CD4-positive, alpha-beta T cell (primary cell): ENCODE measurements around the gene ZNF584. TPM values are rescaled to one million over a fixed set of nuclear protein-coding genes. Genes with fewer than 3 reads are reported as not detected.

ENCODE experiments used
- ATAC-seq: fragments of 200-7000 bp; cut with Tn5 transposase; one replicate; pipeline ENCODE4 v1.10.0; 2022; ENCODE audit warnings: mild to moderate bottlenecking; ENCODE audit not compliant: poor library complexity
- CTCF ChIA-PET: fragments of 350-600 bp; sonication (Branson Sonifier 250); formaldehyde crosslinking; loops from one replicate; lab custom pipeline; 2021; ENCODE audit warnings: antibody characterized with exemption, inconsistent platforms; lab: Charles Lee
- POLR2A ChIA-PET: fragments of 350-600 bp; sonication (Branson Sonifier 250); formaldehyde crosslinking; loops from one replicate; lab custom pipeline; 2021; ENCODE audit warnings: antibody characterized with exemption, inconsistent platforms; lab: Charles Lee
- DNase-seq, 14 experiments: peaks; one replicate each; pipeline ENCODE4 v3.0.0-alpha.2; 2013 to 2020; ENCODE audit warnings: mixed read lengths in 2 of 14
- H3K27ac ChIP-seq, 2 donors: one replicate each; pipeline versions ENCODE4 v1.5.1 to v1.7.0; 2013; ENCODE audit warnings: low read length in 2 of 2, low read depth in 1 of 2, mild to moderate bottlenecking in 1 of 2
- H3K27me3 ChIP-seq, 2 experiments: 1 replicate in 1 of 2; 2 replicates in 1 of 2; pipeline versions ENCODE4 v1.6.1 to v1.7.0; 2013; ENCODE audit warnings: low read length in 2 of 2, control low read depth in 1 of 2, mild to moderate bottlenecking in 1 of 2, moderate library complexity in 1 of 2; ENCODE audit not compliant: insufficient read depth in 2 of 2, control insufficient read depth in 1 of 2
- H3K36me3 ChIP-seq: one replicate; pipeline ENCODE4 v1.6.1; 2013; ENCODE audit warnings: low read length, control low read depth; ENCODE audit not compliant: insufficient read depth
- H3K4me1 ChIP-seq: one replicate; pipeline ENCODE4 v1.6.1; 2013; ENCODE audit warnings: low read length, control low read depth; ENCODE audit not compliant: insufficient read depth
- H3K4me3 ChIP-seq: one replicate; pipeline ENCODE4 v1.5.1; 2013; ENCODE audit warnings: mild to moderate bottlenecking, low read length, moderate library complexity
- H3K9me3 ChIP-seq, 2 experiments: 1 replicate in 1 of 2; 2 replicates in 1 of 2; pipeline versions ENCODE4 v1.6.1 to v1.7.0; 2013; ENCODE audit warnings: low read length in 2 of 2, mild to moderate bottlenecking in 2 of 2, control low read depth in 1 of 2, moderate library complexity in 1 of 2; ENCODE audit not compliant: control insufficient read depth in 1 of 2, insufficient read depth in 1 of 2
- H3K27ac Mint-ChIP-seq: one replicate; pipeline ENCODE4 v1.8.0; 2020; ENCODE audit warnings: mixed read lengths
- H3K27me3 Mint-ChIP-seq: one replicate; pipeline ENCODE4 v1.8.0; 2021; ENCODE audit warnings: mixed read lengths
- H3K36me3 Mint-ChIP-seq: one replicate; pipeline ENCODE4 v1.8.0; 2021; ENCODE audit warnings: low read depth, mixed read lengths
- H3K4me1 Mint-ChIP-seq: one replicate; pipeline ENCODE4 v1.8.0; 2021; ENCODE audit warnings: low read depth, mixed read lengths
- H3K4me3 Mint-ChIP-seq: one replicate; pipeline ENCODE4 v1.8.0; 2020; ENCODE audit warnings: mild to moderate bottlenecking, mixed read lengths
- H3K9me3 Mint-ChIP-seq: one replicate; pipeline ENCODE4 v1.8.0; 2020; ENCODE audit warnings: mixed read lengths
- CTCF ChIP-seq: fragments of 200-600 bp; IDR thresholded peaks from one replicate; pipeline ENCODE4 v1.8.0; 2022; ENCODE audit warnings: antibody characterized with exemption, mild to moderate bottlenecking
- intact Hi-C, 2 experiments: fragments of 100-400 bp; cut with DNase I in 1 of 2; cut with micrococcal nuclease in 1 of 2; formaldehyde crosslinking; loops; one replicate each; pipeline versions ENCODE4 v1.15.1 to v1.9.0; 2023 to 2025; cut with DNase I, micrococcal nuclease
- total RNA-seq, 174 experiments: library from RNA in 2 of 174; stranded (reverse) in 2 of 174; gene quantifications; one replicate each; pipeline ENCODE4 v1.2.3 and lab custom pipeline; 2021 to 2026

Gene ZNF584
- total RNA-seq, 2 experiments from 2014 or later: 1.7 to 1.8 TPM

GRCh38 chr19:58398087-58398486, 10.4 kb upstream of the ZNF584 start:
- H3K9me3 Mint-ChIP-seq: no peaks in the 10 kb centered on the region
- peaks cover 32% of the 10 kb centered on the region for H3K36me3 Mint-ChIP-seq
- CTCF ChIA-PET: no interaction called here
- H3K9me3 ChIP-seq: peaks cover 0 to 9% of the 10 kb centered on the region in 2 experiments
- no peak for ATAC-seq
- H3K27ac Mint-ChIP-seq: no peak overlapping the region
- peaks cover 16 to 21% of the 10 kb centered on the region in 2 experiments for H3K27me3 ChIP-seq
- no peak for DNase-seq
- TF ChIP-seq CTCF: no peak
- H3K4me3 Mint-ChIP-seq: no peak overlapping the region
- H3K36me3 ChIP-seq: peaks cover 20% of the 10 kb centered on the region
- POLR2A ChIA-PET: no interaction called here
- no peak overlapping the region for H3K27ac ChIP-seq
- peaks cover 9% of the 10 kb centered on the region for H3K4me1 Mint-ChIP-seq
- peaks cover 24% of the 10 kb centered on the region for H3K4me1 ChIP-seq
- no peak overlapping the region for H3K4me3 ChIP-seq
- intact Hi-C loops: no loop called here
- H3K27me3 Mint-ChIP-seq: peaks cover 29% of the 10 kb centered on the region

- TF ChIP-seq CTCF: no peak
- Mint-ChIP-seq H3K4me3 (no peak overlapping the region), H3K27ac (no peak overlapping the region), H3K9me3 (no peaks in the 10 kb centered on the region), H3K36me3 (peaks cover 27% of the 10 kb centered on the region), H3K4me1 (peaks cover 9% of the 10 kb centered on the region), H3K27me3 (peaks cover 29% of the 10 kb centered on the region)
- ChIA-PET CTCF (no interaction called here), POLR2A (no interaction called here)
- peaks cover 16% of the 10 kb centered on the region for H3K36me3 ChIP-seq
- H3K4me3 ChIP-seq: no peak overlapping the region
- H3K27ac ChIP-seq: no peak overlapping the region
- H3K9me3 ChIP-seq: peaks cover 0 to 9% of the 10 kb centered on the region in 2 experiments
- DNase-seq (no peak), ATAC-seq (no peak)
- H3K27me3 ChIP-seq: peaks cover 16 to 21% of the 10 kb centered on the region in 2 experiments
- intact Hi-C loops: no loop called here
- peaks cover 24% of the 10 kb centered on the region for H3K4me1 ChIP-seq
Observed at GRCh38 chr19:58398545-58398944, 9.9 kb upstream of the ZNF584 start.

GRCh38 chr19:58399903-58400302, 8.5 kb upstream of the ZNF584 start:
- Histone ChIP-seq H3K4me3 (no peak overlapping the region), H3K27ac (no peak overlapping the region), H3K9me3 (peaks cover 0 to 9% of the 10 kb centered on the region in 2 experiments), H3K36me3 (peaks cover 2% of the 10 kb centered on the region), H3K4me1 (peaks cover 24% of the 10 kb centered on the region), H3K27me3 (peaks cover 16 to 21% of the 10 kb centered on the region in 2 experiments)
- H3K36me3 Mint-ChIP-seq: peaks cover 14% of the 10 kb centered on the region
- no peak overlapping the region for H3K27ac Mint-ChIP-seq
- no peak for ATAC-seq
- peaks cover 9% of the 10 kb centered on the region for H3K4me1 Mint-ChIP-seq
- no peak overlapping the region for H3K4me3 Mint-ChIP-seq
- peaks cover 25% of the 10 kb centered on the region for H3K27me3 Mint-ChIP-seq
- peak in 1 of 14 experiments; percentile 20 for DNase-seq
- intact Hi-C loops: loop anchor here in 1 of 2 experiments (5.0 kb wide), 1 partner anchor 218 kb away; the partner anchor contains the start of gene ZNF274
- TF ChIP-seq CTCF: no peak
- no peaks in the 10 kb centered on the region for H3K9me3 Mint-ChIP-seq
- POLR2A ChIA-PET: no interaction called here
- CTCF ChIA-PET: no interaction called here
